HG02678 (cell line): ENCODE measurements around the gene FGD3.

ENCODE experiments used
- ATAC-seq: cut with Tn5 transposase; IDR thresholded peaks from one replicate; pipeline ENCODE4 v1.9.1; 2021; ENCODE audit warnings: mild to moderate bottlenecking, moderate library complexity; ENCODE audit not compliant: unreplicated experiment

FGD3 gene

DNA sequence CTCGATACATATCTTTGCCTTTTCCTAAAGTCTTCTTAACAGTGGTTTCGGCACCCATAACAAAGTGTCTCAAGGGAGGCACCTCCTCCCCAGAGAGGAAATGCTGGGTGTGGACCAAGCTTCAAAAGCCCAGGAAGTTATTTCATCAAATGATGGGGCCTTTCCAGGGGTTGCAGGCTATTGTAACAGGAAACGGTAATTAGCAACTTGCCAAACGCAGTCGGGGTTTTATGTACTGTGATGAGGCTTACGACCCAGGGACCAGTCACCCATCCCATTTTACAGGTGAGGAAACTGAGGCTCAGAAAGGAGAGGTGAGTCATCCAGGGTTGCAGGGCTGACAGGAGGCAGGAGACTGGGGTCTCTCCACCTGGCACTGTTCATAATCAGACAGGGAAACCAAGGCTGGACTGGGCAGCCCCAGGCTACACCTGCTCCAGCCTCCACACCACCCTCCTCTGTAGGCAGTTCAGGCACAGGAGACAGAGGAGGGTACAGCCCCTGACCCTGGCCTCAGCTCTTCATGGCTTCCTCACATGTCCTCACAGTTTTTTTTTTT is 81.2 kb downstream of the FGD3 start:
- no peak for ATAC-seq

GRCh38 chr9:93030642-93031628 is 83.6 kb downstream of the FGD3 start:
- no peak for ATAC-seq

DNA sequence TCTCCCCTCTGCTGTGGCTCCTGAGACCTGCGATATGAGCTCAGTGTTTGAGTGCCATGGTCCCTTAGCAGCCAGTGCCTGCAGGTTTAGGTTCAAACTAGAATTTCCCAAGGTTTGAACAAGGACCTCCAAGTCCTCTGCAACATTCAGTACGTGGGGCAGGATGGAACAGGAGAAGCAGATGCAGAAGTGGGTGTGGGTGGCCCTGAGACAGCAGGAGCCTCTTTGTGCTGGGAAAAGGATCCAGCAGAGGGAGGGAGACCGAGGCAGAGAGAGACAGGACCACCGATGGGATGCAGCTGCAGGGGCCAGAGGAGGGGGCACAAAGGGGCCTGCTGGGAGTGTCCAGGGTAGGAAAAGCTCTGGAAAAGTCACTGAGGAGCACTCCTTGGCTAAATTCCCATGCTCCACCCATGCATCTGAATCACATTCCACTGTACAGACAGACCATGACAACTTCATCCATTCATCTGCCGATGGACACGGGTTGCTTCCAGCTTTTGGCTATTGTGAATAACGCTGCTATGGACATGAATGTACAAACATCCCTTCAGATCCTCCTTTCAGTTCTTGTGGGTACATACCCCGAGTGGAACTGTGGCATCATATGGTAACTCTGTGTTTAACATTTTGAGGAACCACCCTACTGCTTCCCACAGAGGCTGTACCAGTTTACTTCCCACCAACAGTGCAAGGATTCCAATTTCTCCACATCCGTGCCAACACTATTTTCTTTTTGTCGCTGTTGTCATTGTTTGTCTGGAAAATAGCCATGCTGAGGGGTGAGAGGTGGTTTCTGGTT is 84.5 kb downstream of the FGD3 start:
- no peak for ATAC-seq

DNA sequence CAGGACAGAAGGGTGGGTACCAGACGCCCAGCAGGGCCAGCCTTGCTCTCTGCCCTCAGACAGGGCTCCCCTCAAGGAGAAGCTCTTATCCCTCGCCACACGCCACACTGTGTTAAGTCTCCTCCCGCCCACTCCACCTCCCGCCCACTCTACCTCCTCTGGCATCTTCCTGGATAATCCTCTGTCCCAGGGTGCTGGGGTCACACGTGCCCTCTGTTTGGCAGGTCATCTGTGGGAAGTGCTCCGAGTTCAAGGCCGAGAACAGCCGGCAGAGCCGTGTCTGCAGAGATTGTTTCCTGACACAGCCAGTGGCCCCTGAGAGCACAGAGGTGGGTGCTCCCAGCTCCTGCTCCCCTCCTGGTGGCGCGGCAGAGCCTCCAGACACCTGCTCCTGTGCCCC is 85.2 kb downstream of the FGD3 start:
- ATAC-seq, result no peak

DNA sequence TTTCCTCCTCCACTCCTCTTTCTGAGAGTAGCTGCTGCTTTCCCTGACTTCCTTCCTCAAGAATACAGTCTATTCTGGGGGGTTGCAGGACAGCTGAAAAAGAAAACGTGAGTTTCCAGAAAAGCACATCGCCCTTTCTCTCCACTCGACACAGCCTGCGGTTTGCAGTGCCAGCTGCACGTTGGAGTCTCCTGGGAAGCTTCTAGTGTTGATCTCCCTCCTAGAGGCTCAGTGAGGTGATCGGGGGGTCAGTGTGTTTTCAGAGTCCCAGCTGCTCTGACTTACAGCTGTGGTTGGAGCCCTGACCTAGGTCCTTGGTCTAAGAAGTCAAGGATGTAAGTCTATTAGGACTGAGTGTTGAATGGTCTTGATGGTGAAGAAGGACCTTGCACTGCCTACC is 86.2 kb downstream of the FGD3 start:
- no peak for ATAC-seq

GRCh38 chr9:93035106-93035660 is 87.9 kb downstream of the FGD3 start:
- no peak for ATAC-seq

- ATAC-seq, result no peak
Measured at GRCh38 chr9:93035821-93036351, 88.6 kb downstream of the FGD3 start.

DNA sequence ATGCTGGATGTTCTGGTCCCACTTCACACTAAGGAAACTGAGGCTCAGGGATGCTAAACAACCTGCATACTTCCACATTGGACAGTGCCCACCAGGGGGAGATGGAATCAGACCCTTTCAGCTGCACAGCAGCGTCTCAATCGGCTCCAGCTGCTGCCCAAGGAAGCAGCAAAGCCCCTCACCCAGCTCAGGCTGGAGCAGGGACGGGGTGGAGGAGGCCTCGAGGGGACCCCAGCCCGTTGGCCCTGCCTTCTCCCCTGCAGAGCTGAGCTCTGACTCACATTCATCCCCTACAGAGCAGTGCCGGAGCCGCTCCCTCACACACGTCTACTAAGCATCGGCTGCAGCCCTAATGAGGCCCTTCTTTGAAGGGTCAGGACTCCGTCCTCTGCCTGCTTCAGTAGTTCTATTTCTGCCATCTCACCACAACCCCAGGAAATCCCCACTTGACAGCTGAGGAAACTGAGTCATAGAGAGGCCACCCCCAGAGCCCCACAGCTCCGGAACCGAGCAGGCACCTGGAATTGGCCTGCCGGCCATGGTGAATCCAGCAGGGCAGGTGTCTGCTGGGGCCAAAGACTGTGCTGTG is 89.7 kb downstream of the FGD3 start:
- ATAC-seq, result no peak

DNA sequence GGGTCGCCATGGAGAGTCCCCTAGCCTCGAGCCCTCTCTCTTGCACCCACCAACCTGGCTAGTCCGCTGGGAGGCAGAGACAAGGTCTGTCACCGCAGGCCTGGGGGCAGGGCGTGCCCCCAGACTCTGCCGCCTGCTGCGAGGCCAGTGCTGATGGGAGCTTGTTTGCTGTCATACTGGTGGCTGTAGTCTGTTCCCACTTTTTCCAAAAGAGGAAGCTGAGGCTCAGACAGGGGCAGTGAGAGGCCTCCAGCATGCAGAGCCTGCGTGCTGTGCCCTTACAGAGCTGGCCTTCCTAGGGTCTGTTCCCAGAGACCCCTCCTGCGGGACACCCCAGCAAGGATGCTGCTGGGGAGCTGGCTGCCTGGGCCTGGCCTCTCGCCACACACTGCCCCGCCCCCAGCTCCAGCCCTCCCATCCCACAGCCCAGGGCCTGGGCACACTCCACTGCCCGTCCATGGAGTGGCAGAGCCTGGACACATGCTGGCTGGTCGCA is 90.2 kb downstream of the FGD3 start:
- ATAC-seq, result no peak

DNA sequence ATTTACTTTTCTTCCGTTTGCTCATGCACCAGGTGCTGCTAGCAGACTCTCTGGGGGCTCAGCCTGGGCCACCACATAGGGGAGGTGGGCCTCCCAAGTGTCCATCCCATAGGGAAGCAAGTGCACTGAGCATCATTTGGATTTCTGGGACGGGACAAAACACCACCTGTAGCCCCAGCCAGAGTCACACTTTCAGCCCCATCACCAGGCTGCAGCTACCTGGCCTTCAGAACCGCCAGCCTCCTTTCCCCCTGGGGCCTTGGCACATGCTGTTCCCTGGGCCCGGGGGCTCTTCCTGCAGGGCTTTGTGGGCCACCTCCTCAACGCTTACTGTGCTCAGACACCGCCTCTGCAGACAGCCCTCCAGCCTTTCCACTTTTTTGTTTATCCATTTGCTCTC is 91.6 kb downstream of the FGD3 start:
- ATAC-seq, result no peak

DNA sequence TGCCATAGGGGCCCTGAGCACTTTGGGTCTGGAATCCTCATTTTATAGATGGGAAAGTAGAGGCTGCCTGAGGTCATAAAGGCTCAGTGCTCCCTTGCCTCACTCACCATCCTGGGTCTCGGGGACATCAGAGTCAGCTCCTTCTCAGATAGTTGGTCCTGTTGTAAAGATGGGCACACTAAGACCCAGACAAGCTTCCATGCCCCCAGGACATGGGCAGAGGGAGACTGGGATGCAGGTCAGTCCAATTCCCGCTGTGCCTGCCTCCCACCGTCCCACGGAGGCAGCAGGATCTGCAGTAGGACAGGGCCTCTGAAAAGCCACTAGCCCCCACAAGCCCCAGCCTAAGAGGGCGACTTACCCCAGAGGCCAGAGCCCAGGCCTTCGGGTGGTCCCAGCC is 92.1 kb downstream of the FGD3 start:
- ATAC-seq, result no peak

DNA sequence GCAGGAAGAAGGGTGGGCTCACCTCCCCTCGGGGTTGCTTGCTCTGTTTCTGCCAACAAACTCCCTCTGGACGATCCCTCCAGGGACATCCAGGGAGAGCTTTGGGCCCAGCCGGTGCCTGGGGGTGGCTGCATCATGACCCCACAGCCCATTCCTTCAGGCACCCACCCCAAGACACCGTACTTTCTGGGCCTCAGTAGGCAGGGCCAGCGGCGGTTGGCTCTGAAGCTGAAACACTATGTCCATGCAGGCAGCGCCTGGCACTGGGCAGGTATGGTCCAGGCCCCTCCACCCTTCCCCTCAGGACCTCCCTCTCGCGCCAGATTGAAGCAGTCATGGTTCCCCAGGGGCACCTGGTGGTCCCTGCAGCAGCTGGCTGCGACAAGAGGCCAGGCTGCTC is 92.7 kb downstream of the FGD3 start:
- ATAC-seq, result no peak

GRCh38 chr9:93040409-93040808 is 93.1 kb downstream of the FGD3 start:
- ATAC-seq, result no peak

GRCh38 chr9:93041108-93041802 is 93.9 kb downstream of the FGD3 start:
- no peak for ATAC-seq

DNA sequence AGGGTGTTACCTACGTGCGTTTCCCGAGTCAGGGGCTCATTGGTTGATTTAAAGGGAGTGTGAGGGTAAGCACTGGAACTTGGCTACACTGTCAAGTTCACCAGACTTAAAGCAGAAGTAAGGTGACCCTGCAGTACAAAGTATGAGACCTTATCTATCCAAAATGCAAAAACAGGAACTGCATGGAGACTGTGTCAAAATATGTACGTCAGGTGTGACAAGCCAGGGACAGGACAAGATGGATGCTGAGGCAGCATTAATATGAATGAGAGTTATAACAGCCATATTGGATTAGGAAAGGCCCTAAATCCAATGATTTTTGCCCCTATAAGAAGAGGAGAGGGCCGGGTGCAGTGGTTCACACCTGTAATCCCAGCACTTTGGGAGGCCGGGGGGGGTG is 95.8 kb downstream of the FGD3 start:
- ATAC-seq, result no peak

DNA sequence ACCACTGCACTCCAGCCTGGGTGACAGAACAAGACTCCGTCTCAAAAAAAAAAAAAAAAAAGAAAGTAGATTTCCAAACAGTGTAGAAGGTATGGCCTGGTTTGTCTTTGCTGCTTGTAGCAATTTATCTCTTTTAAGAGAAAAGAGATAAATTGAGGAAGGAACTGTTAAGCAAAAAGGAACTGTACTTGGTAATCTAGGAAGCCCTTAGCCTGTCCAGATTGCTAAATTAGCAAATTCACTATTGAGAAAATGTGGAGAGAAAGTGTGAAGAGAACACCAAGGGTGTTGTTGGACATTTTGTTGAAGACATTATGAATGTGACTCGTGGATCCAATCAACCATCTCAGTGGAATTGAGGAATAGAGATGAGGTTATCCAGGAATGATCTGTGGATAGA is 98.2 kb downstream of the FGD3 start:
- no peak for ATAC-seq

GRCh38 chr9:93048566-93049448 is 101.5 kb downstream of the FGD3 start:
- no peak for ATAC-seq

DNA sequence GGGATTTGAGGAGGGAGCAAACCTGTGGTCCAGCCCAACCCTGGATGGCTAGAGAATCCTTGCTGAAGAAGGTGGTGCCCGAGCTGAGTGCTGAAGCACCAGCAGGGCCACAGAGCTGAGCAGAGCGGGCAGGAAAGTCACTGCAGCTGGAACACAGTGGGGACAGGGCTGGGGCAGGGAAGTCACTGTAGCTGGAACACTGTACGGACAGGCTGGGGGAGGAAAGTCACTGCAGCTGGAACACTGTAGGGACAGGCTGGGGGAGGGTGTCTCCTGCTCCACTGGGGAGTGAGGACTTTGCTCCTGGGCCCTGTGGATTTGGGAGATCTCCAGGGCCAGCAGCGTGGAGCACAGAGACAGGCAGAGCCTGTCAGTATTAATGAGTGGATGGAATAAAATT is 102.2 kb downstream of the FGD3 start:
- ATAC-seq, result no peak

DNA sequence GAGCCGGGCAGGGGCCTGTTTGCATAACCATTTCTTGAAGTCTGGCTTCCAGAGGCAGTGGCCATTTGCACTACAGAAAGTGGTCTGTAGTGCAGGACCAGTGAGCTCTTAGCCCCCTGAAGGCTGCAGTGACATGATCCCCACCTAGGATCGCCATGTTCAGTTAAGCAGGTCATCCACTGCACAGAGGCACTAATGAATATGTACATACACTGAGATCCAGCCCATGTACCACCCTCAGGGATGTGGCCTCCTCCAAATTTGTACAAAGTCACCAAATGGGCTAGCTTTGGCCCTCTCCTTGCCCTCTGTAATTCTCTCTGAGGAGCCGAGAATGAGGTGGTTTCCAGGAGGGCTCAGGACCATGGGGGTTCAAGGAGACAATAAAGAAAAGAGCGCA is 102.9 kb downstream of the FGD3 start:
- no peak for ATAC-seq
